Type B pancreatic cell (in vitro differentiated cells): ENCODE results near the gene TMEM184B. TPM values are rescaled to one million over a fixed set of nuclear protein-coding genes. Genes with fewer than 3 reads are reported as not detected.

ENCODE experiments used
- DNase-seq: peaks from one replicate; pipeline ENCODE4 v3.0.0; 2021; ENCODE audit warnings: mixed read lengths; ENCODE audit not compliant: unreplicated experiment; ENCODE audit errors: extremely low spot score
- H3K27ac Mint-ChIP-seq: 2 replicates; pipeline ENCODE4 v1.8.0; 2021; ENCODE audit warnings: mild to moderate bottlenecking, mixed read lengths
- H3K27me3 Mint-ChIP-seq: 2 replicates; pipeline ENCODE4 v1.8.0; 2021; ENCODE audit warnings: mixed read lengths
- H3K36me3 Mint-ChIP-seq: 2 replicates; pipeline ENCODE4 v1.8.0; 2021; ENCODE audit warnings: mixed read lengths
- H3K4me1 Mint-ChIP-seq: one replicate; pipeline ENCODE4 v1.8.0; 2021; ENCODE audit warnings: mixed read lengths; ENCODE audit not compliant: unreplicated experiment
- H3K4me3 Mint-ChIP-seq: 2 replicates; pipeline ENCODE4 v1.8.0; 2021; ENCODE audit warnings: mild to moderate bottlenecking, mixed read lengths
- H3K9me3 Mint-ChIP-seq: 2 replicates; pipeline ENCODE4 v1.8.0; 2021; ENCODE audit warnings: mixed read lengths
- total RNA-seq: library from RNA; stranded (reverse); gene quantifications from 2 replicates; pipeline ENCODE4 v1.2.1, GENCODE V29; 2021; ENCODE audit warnings: low replicate concordance
- TF ChIP-seq, protein P1 (sequence below): fragments of 200-600 bp; sonication (generic); conservative IDR thresholded peaks from 2 replicates; pipeline ENCODE4 v1.5.0; 2021; ENCODE audit warnings: antibody characterized with exemption, mild to moderate bottlenecking

Gene TMEM184B
- total RNA-seq, 1 donor from 2014 or later: 66.7 TPM

DNA sequence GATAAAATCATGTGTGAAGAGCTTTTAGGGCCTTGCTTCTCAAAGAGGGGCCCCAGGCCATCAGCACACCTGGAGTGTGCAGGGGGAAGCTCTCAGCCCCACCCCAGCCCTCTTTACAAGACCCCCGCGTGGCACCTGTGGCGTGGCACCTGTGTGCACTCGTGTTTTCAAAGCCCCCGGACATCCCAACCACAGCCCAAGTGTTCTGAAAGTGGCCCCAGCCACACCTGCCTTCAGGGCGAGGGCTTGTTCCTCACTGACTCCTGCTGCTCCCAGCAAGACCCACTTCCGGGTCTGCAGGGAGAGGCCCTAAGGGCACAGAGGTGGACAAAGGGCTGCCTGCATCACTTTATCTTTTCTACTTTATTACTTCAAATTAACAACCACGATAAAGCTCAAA, 17.5 kb upstream of the TMEM184B start:
- DNase-seq: no peak
- peaks cover 4% of the 10 kb centered on the region for H3K36me3 Mint-ChIP-seq
- H3K27ac Mint-ChIP-seq: peak overlapping the region; percentile 91

DNA sequence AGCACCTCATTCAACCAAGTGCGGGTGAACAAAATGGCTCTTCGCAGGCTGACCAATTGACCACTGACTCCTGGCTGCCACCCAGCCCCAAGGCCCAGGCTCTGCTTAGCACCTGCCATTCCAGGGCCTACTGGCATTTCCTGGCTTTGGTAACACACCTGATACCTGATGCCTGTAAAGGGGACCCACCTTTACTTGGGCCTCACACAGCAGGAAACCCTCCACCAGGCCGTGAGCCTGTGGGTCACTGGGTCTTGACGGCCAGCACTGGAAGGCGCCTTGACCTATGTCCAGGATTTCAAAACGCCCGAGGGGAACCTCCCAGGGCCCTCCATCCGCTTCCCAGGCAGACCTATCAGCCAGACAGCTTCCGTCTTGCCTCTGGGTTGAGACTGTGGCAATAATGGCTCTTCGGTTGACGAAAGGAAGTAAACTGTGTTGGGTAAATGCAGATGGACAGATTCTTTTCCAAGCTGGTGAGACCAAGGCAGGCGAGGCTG, 16.8 kb upstream of the TMEM184B start:
- H3K27ac Mint-ChIP-seq: peak overlapping the region; percentile 91
- no peak for DNase-seq
- TF ChIP-seq, protein P1, sequence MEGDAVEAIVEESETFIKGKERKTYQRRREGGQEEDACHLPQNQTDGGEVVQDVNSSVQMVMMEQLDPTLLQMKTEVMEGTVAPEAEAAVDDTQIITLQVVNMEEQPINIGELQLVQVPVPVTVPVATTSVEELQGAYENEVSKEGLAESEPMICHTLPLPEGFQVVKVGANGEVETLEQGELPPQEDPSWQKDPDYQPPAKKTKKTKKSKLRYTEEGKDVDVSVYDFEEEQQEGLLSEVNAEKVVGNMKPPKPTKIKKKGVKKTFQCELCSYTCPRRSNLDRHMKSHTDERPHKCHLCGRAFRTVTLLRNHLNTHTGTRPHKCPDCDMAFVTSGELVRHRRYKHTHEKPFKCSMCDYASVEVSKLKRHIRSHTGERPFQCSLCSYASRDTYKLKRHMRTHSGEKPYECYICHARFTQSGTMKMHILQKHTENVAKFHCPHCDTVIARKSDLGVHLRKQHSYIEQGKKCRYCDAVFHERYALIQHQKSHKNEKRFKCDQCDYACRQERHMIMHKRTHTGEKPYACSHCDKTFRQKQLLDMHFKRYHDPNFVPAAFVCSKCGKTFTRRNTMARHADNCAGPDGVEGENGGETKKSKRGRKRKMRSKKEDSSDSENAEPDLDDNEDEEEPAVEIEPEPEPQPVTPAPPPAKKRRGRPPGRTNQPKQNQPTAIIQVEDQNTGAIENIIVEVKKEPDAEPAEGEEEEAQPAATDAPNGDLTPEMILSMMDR: no peak
- H3K4me1 Mint-ChIP-seq: peaks cover 19% of the 10 kb centered on the region
- no peaks in the 10 kb centered on the region for H3K9me3 Mint-ChIP-seq
- H3K4me3 Mint-ChIP-seq: no peak overlapping the region
- peaks cover 4% of the 10 kb centered on the region for H3K36me3 Mint-ChIP-seq
- no peaks in the 10 kb centered on the region for H3K27me3 Mint-ChIP-seq

More for the DNA sequence above, 17.5 kb upstream of the TMEM184B start:
- H3K4me1 Mint-ChIP-seq: peaks cover 19% of the 10 kb centered on the region
- no peak overlapping the region for H3K4me3 Mint-ChIP-seq
- no peaks in the 10 kb centered on the region for H3K9me3 Mint-ChIP-seq
- no peaks in the 10 kb centered on the region for H3K27me3 Mint-ChIP-seq
- TF ChIP-seq, protein P1: no peak

DNA sequence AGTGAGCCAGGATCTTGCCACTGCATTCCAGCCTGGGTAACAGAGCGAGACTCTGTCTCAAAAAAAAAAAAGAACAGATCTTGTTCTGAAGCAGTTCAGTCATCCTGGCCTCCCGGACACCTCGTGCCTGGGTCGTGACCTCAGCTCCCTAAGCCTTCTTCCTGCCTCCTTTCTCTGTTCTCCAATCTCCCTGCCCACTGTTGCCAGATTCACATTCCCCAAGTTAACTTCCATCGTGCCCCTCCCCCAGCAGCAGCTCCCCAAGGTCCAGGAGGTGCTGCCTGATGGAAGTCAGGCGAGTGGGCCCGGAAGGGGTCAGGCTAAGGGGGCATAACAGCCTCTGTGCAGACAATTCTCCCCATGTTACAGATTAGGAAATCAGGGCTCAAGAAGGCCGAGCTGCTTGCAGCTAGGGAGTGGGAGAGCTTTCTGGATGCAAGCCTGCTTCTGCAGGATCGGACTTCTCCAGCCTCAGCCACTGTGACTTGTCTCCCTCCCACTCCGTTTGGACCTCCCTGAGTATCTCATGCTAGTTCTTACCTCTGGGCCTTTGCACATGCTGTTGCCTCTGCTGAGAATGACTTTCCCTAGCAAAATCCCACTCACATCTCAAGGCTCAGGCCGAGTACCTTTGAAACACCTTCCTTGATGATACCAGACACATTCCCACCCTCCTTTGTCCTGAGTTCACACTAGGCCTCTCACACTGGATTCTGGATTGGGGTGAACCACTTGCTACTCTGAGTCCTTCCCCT, 14.3 kb upstream of the TMEM184B start:
- Mint-ChIP-seq H3K4me1 (peaks cover 27% of the 10 kb centered on the region), H3K27ac (peak overlapping the region; percentile 80), H3K9me3 (no peaks in the 10 kb centered on the region), H3K4me3 (peak overlapping the region; percentile 17), H3K27me3 (no peaks in the 10 kb centered on the region), H3K36me3 (peaks cover 4% of the 10 kb centered on the region)
- TF ChIP-seq, protein P1: no peak
- no peak for DNase-seq

DNA sequence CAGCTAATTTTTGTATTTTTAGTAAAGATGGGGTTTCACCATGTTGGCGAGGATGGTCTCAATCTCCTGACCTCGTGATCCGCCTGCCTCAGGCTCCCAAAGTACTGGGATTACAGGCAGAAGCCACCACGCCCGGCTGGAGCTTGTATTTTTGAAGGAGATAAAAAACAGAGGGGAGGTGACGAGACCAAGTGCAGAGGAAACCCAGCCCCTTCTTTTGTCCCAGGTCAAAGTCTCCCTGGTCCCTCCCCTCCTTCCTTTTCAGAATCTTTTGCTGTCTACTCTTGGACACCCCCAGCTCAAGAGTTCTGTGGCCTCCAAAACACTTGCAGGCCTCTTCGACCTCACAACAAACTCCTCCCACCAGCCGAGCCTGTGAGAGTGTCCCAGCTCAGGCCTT, 12.2 kb upstream of the TMEM184B start:
- Mint-ChIP-seq H3K36me3 (peaks cover 4% of the 10 kb centered on the region), H3K4me3 (peak overlapping the region; percentile 45), H3K4me1 (peaks cover 22% of the 10 kb centered on the region), H3K27ac (peak overlapping the region; percentile 75), H3K27me3 (no peaks in the 10 kb centered on the region), H3K9me3 (no peaks in the 10 kb centered on the region)
- no peak for DNase-seq
- TF ChIP-seq, protein P1: no peak

DNA sequence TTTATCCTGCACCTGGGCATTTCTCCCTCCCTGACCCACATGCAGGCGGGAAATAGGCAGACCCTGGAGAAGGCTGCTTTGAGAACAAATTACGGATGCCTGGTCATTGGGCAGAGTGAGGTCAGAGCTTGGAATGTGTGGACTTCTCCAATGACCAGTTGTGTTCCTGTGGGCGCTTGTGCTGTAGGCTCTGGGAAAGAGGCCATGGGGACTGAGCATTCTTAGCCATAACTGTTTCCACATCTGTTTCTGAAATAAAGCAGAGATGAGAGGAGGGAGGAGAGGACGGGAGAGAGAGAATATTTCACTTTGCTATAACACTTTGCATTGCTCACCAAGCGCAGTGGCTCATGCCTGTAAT, 11.2 kb upstream of the TMEM184B start:
- Mint-ChIP-seq H3K4me3 (peak overlapping the region; percentile 51), H3K27me3 (no peaks in the 10 kb centered on the region), H3K9me3 (no peaks in the 10 kb centered on the region), H3K36me3 (peaks cover 4% of the 10 kb centered on the region), H3K27ac (peak overlapping the region; percentile 90), H3K4me1 (peaks cover 19% of the 10 kb centered on the region)
- DNase-seq: no peak
- TF ChIP-seq, protein P1: no peak
